SK-N-SH treated with all-trans-retinoic acid at 6 μM for 48 hours (cell line): Measurements from ENCODE around the gene CARD9.

Experiments used
- ATAC-seq: fragments of 200-7000 bp; cut with Tn5 transposase; 3 replicates; pipeline ENCODE4 v1.9.1; 2020; ENCODE audit warnings: mild to moderate bottlenecking, moderate library complexity
- ARNTL ChIP-seq: fragments of 450-650 bp; formaldehyde crosslinking; IDR thresholded peaks from 2 replicates; pipeline ENCODE4 v1.5.0; 2020; ENCODE audit warnings: low read depth, mild to moderate bottlenecking, moderate library complexity, borderline replicate concordance
- BACH2 ChIP-seq: fragments of 250-450 bp; sonication (Bioruptor Pico); IDR thresholded peaks from 2 replicates; pipeline ENCODE4 v1.9.0; 2021; ENCODE audit warnings: mild to moderate bottlenecking, borderline replicate concordance
- CSDC2 ChIP-seq: fragments of 250-450 bp; sonication (Bioruptor Pico); IDR thresholded peaks from 2 replicates; pipeline ENCODE4 v1.5.0; 2020; ENCODE audit warnings: mild to moderate bottlenecking, moderate library complexity
- CSRNP3 ChIP-seq: fragments of 250-450 bp; sonication (Bioruptor Pico); IDR thresholded peaks from 2 replicates; pipeline ENCODE4 v1.5.1; 2021; ENCODE audit warnings: mild to moderate bottlenecking, moderate library complexity
- ESRRG ChIP-seq: fragments of 250-450 bp; sonication (Bioruptor Pico); IDR thresholded peaks from 2 replicates; pipeline ENCODE4 v1.6.1; 2021; ENCODE audit warnings: mild to moderate bottlenecking
- GLIS3 ChIP-seq: fragments of 250-450 bp; sonication (Bioruptor Pico); IDR thresholded peaks from 2 replicates; pipeline ENCODE4 v1.5.0; 2020; ENCODE audit warnings: mild to moderate bottlenecking, moderate library complexity
- ISL1 ChIP-seq: fragments of 250-450 bp; sonication (Bioruptor Pico); IDR thresholded peaks from 2 replicates; pipeline ENCODE4 v2.1.2; 2022; ENCODE audit warnings: mild to moderate bottlenecking, moderate library complexity
- OSR1 ChIP-seq: fragments of 250-450 bp; sonication (Bioruptor Pico); IDR thresholded peaks from 2 replicates; pipeline ENCODE4 v1.8.0; 2022; ENCODE audit warnings: moderate library complexity, mild to moderate bottlenecking, inconsistent platforms
- PATZ1 ChIP-seq: fragments of 250-450 bp; sonication (Bioruptor Pico); IDR thresholded peaks from 2 replicates; pipeline ENCODE4 v1.8.0; 2020; ENCODE audit warnings: mild to moderate bottlenecking, moderate library complexity, borderline replicate concordance
- PPARA ChIP-seq: fragments of 250-450 bp; sonication (Bioruptor Pico); IDR thresholded peaks from 2 replicates; pipeline ENCODE4 v1.5.0; 2020; ENCODE audit warnings: mild to moderate bottlenecking, borderline replicate concordance
- RARB ChIP-seq: fragments of 250-450 bp; sonication (Bioruptor Pico); IDR thresholded peaks from 2 replicates; pipeline ENCODE4 v1.8.0; 2021; ENCODE audit warnings: mild to moderate bottlenecking, moderate library complexity
- TCF4 ChIP-seq: fragments of 250-450 bp; sonication (Bioruptor Pico); IDR thresholded peaks from 2 replicates; pipeline ENCODE4 v1.8.0; 2021; ENCODE audit warnings: mild to moderate bottlenecking, moderate library complexity, borderline replicate concordance
- TOX ChIP-seq: fragments of 250-450 bp; sonication (Bioruptor Pico); IDR thresholded peaks from 2 replicates; pipeline ENCODE4 v1.8.0; 2021; ENCODE audit warnings: mild to moderate bottlenecking, moderate library complexity, borderline replicate concordance
- TSHZ2 ChIP-seq: fragments of 250-450 bp; sonication (Bioruptor Pico); IDR thresholded peaks from 2 replicates; pipeline ENCODE4 v1.5.0; 2020; ENCODE audit warnings: mild to moderate bottlenecking, moderate library complexity
- ZC3H10 ChIP-seq: fragments of 250-450 bp; sonication (Bioruptor Pico); IDR thresholded peaks from 2 replicates; pipeline ENCODE4 v1.5.1; 2021; ENCODE audit warnings: mild to moderate bottlenecking, moderate library complexity
- ZFP3 ChIP-seq: fragments of 250-450 bp; sonication (Bioruptor Pico); IDR thresholded peaks from 2 replicates; pipeline ENCODE4 v1.5.0; 2020; ENCODE audit warnings: mild to moderate bottlenecking, moderate library complexity
- ZFP30 ChIP-seq: fragments of 450-650 bp; formaldehyde crosslinking; IDR thresholded peaks from 2 replicates; pipeline ENCODE4 v1.5.0; 2022; ENCODE audit warnings: mild to moderate bottlenecking, moderate library complexity
- ZNF70 ChIP-seq: fragments of 450-650 bp; formaldehyde crosslinking; IDR thresholded peaks from 2 replicates; pipeline ENCODE4 v1.5.0; 2020; ENCODE audit warnings: mild to moderate bottlenecking, moderate library complexity

Gene CARD9

GRCh38 chr9:136316896-136317676, 56.4 kb downstream of the CARD9 start:
- no peak for ATAC-seq
- TF ChIP-seq GLIS3 (CRISPR knock-in tag) (no peak), ARNTL (no peak), RARB (CRISPR knock-in tag) (no peak), ZFP30 (no peak), ZNF70 (no peak), TCF4 (CRISPR knock-in tag) (no peak), TSHZ2 (CRISPR knock-in tag) (no peak), ISL1 (CRISPR knock-in tag) (no peak), CSRNP3 (CRISPR knock-in tag) (no peak)

GRCh38 chr9:136316271-136316751, 57.2 kb downstream of the CARD9 start:
- no peak for TF ChIP-seq ISL1 (CRISPR knock-in tag)

GRCh38 chr9:136314944-136315343, 58.5 kb downstream of the CARD9 start:
- ATAC-seq: no peak
- TF ChIP-seq ZC3H10 (CRISPR knock-in tag): no peak
- no peak for TF ChIP-seq BACH2 (CRISPR knock-in tag)
- TF ChIP-seq PPARA (CRISPR knock-in tag): no peak
- no peak for TF ChIP-seq TOX

More at GRCh38 chr9:136316271-136316751, 57.2 kb downstream of the CARD9 start:
- no peak for ATAC-seq

- no peak for ATAC-seq
- no peak for TF ChIP-seq ESRRG (CRISPR knock-in tag)
- no peak for TF ChIP-seq OSR1 (CRISPR knock-in tag)
- no peak for TF ChIP-seq ZC3H10 (CRISPR knock-in tag)
- no peak for TF ChIP-seq RARB (CRISPR knock-in tag)
- no peak for TF ChIP-seq ZFP30
- TF ChIP-seq PATZ1 (CRISPR knock-in tag): no peak
- no peak for TF ChIP-seq CSDC2 (CRISPR knock-in tag)
- TF ChIP-seq ZFP3: no peak
- TF ChIP-seq GLIS3 (CRISPR knock-in tag): no peak
Observed at GRCh38 chr9:136314056-136314416, 59.4 kb downstream of the CARD9 start.
